ENCODE measurements around the gene CHRNB2.

Gene CHRNB2

DNA sequence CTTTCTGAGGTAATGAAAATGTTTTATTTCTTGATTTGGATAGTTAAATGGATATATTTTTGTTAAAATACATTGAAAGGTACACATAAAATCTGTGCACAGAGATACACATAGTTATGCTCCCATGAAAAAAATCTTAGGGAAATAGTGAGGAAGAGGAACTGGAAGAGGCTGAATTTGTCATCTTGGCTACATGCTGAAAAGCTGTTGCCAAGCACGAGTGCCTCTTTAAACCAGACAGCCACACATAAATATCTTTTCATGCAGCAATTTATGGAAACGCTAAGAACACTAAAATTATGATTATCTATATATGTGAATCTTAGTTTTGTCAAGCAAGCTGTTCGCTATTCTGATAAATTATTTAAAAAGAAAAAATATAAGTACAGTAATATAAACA lies 53.2 kb downstream of the CHRNB2 start:
- no peak for TF ChIP-seq TAF1 (IDR thresholded peaks at IDR 0.05; ENCODE audit: borderline replicate concordance, low read depth, low read length)
- no peak for TF ChIP-seq POLR2AphosphoS5 (IDR thresholded peaks at IDR 0.05; ENCODE audit: low read depth, low read length)
- DNase-seq (ENCODE audit: insufficient read length): no peak
- no peak for FAIRE-seq

DNA sequence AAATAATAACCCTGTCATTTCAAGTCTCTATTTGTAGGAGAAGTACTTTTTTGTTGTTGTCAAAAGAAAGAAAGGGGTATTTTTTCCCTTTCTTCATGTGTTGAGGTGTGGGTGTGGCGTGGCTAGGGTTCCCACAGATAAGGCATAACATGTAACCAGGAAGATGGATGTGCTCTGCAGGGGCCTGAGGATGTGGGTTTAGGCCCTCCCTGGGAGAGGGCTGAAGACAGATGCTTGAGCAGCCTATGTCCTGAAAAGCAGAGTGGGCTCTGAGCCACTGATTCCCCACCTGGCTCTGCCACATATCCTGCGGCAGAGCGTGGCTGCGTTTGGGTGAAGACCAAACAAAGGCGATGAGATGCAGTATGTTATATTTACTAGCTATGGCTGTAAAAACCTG lies 54.3 kb downstream of the CHRNB2 start:
- DNase-seq (ENCODE audit: insufficient read length): no peak
- TF ChIP-seq POLR2AphosphoS5 (IDR thresholded peaks at IDR 0.05; ENCODE audit: low read depth, low read length) (no peak), TAF1 (IDR thresholded peaks at IDR 0.05; ENCODE audit: borderline replicate concordance, low read depth, low read length) (no peak), POLR2A (IDR thresholded peaks at IDR 0.05; ENCODE audit: low read depth, low read length) (no peak)
- no peak for FAIRE-seq

DNA sequence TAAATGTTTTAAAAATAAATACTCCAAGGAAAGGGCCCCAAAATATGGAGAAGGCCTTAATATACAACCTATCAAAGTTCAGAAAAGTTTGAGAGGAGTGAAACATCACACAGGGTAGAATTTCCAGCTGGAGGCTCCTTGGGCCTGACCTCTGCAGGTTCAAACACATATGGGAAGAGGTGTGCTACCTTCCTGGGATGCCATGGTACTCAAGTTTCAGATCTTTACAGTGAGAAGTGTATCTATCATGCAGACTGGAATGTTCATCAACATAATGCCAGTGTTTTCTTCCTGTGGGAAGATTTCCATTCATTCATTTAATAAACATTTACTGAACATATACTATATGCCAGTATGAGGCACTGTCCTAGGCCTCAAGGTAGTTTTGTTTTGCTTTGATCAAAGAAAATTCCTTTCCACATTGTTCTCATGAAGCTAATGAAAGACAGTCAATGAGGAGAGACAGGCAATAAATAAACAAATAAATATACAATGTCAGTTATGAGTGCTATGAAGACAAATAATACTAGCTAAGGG lies 55.0 kb downstream of the CHRNB2 start:
- TF ChIP-seq POLR2A (IDR thresholded peaks at IDR 0.05; ENCODE audit: low read depth, low read length) (no peak), POLR2AphosphoS5 (IDR thresholded peaks at IDR 0.05; ENCODE audit: low read depth, low read length) (no peak), TAF1 (IDR thresholded peaks at IDR 0.05; ENCODE audit: borderline replicate concordance, low read depth, low read length) (no peak)
- DNase-seq (ENCODE audit: insufficient read length): no peak
- no peak for FAIRE-seq

DNA sequence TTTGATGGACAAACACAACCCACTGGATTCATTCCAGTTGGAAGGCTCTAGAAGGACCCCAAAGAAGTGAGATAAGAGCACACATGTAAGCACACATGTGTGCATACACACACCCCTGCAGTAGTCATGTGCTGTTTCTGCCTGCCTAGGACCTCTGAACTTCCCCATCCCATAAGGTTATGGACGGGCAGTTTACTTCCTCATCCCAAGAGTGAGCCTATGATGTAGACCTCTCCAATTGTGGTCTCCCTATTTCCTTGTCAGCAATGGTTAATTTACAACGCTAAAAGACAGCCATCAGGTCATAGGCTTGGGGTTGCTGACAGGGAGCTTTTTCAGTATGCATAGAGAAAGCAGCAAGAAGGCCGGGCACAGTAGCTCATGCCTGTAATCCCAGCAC lies 55.8 kb downstream of the CHRNB2 start:
- TF ChIP-seq POLR2A (IDR thresholded peaks at IDR 0.05; ENCODE audit: low read depth, low read length) (no peak), POLR2AphosphoS5 (IDR thresholded peaks at IDR 0.05; ENCODE audit: low read depth, low read length) (no peak), TAF1 (IDR thresholded peaks at IDR 0.05; ENCODE audit: borderline replicate concordance, low read depth, low read length) (no peak)
- DNase-seq (ENCODE audit: insufficient read length) (no peak), FAIRE-seq (no peak)

DNA sequence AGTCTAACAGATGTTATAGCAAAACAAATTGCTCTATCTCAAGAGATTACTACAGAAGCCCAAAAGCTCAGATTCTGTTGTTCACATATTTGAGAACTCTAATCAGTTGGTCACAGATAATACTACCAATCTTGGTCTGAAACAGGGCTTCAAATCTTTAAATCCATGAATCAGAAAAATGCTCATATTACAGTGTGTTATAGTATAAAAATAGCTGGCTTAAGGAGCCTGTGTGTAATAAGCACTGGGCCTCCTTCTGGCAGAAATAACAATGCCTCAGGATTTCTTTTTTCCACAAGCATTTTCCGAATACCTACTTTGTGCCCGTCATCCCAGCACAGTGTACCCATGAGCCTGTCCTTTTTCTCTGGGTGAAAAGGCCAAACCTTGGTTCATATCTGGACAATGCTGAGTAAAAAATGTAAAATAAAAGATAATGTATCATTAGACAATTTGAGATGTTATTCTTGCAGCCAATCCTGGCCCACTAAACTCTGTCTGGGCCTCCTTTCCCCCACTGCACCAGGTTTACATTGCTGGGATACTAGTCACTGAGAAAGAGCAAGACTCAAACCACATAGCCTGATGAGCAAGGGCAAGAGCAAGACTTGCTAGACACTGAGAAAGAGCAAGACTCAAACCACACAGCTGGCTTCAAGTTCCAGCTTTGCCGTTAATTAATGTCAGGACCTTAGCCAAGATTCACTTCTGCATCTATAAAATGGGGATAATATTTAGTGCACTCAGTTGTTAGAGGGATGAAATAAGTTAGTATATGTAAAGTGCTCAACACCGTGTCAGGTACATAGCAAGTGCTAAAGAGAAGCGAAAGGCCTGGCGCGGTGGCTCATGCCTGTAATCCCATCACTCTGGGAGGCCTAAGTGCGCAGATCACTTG lies 57.4 kb downstream of the CHRNB2 start:
- FAIRE-seq: no peak
- no peak for TF ChIP-seq POLR2A (IDR thresholded peaks at IDR 0.05; ENCODE audit: low read depth, low read length)
- TF ChIP-seq TAF1 (IDR thresholded peaks at IDR 0.05; ENCODE audit: borderline replicate concordance, low read depth, low read length): no peak
- TF ChIP-seq POLR2AphosphoS5 (IDR thresholded peaks at IDR 0.05; ENCODE audit: low read depth, low read length): no peak
- DNase-seq (ENCODE audit: insufficient read length): no peak

DNA sequence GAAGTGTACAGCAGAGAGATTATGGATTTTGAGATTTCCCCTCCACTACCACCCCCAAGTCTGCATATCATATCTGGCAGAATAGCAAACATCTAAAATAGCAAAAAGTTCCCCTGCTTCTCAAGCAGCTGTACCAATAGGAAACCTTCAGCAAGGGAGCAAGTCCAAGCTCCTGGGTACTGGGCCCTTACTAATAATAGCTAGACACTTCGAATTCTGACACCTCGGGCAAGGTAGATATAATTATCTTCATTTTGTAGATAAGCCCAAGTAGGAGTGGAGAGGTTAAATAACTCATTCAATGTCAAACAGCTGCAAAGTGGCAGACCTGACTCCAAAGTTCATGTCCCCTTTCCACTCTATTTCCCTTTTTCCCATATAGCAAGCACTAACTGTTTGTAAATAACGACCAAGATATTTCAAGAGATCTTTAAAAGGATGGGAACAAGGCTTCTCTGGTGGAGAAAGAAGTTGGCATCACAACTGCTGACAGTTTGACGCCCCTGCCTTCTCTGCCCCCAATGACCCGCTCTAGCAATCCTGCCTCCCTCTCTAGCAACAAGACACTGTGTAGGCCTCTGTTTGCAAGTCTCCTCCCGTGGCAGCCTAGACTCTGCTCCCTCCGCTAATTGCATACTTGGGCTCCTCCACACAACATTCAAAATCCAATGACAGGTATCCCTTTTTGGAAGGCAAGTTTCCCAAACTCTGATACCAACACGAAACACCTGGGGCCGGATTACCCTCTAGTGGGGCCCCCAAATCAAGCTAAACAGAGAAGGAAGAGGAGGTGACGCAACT lies 59.1 kb downstream of the CHRNB2 start:
- FAIRE-seq (peak; percentile 33), DNase-seq (ENCODE audit: insufficient read length) (no peak)
- TF ChIP-seq POLR2A (IDR thresholded peaks at IDR 0.05; ENCODE audit: low read depth, low read length) (no peak), POLR2AphosphoS5 (IDR thresholded peaks at IDR 0.05; ENCODE audit: low read depth, low read length) (no peak), TAF1 (IDR thresholded peaks at IDR 0.05; ENCODE audit: borderline replicate concordance, low read depth, low read length) (no peak)

DNA sequence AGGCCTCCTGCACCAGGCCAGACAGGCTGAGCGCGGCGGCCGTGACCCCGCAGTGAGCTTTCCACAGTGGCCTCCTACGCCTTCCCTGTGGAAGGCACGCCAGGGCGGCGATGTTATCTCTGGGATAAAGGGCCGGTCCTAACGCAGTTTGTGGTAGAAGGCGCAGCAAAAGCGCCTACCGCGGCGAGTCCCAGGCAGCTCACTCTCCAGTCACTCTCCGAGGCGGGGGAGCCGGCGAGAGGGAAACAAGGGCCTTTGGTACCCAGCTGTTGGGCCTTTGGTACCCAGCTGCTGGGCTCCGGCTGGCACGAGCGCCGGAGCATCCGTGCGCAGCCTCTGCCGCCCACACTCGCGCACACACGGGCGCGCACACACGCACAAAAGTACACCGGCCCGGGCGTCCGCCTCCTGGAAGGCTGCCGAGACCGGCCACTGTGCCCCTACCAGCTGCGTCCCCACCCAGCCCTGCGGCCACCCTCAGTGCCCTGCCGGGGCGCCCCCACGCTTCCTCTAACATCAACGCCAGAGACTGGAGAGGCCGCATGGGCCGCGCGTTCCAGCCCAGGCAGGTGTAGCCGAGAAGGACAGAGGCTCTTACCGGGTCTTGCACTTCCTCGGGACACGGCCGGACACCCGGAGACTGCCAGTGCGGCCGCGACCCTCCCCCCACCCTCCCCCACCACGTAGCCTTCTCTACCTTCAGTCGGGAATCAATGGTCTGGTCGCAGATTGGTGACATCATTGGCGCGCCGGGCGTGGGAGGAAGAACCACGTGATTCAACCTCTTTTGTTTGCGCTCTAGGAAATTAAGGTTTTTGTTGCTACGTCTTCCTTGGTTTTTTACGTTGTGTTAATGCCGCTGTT lies 59.9 kb downstream of the CHRNB2 start:
- peak; percentile 47 for DNase-seq (ENCODE audit: insufficient read length)
- peak; percentile 95 for FAIRE-seq
- TF ChIP-seq POLR2A (IDR thresholded peaks at IDR 0.05; ENCODE audit: low read depth, low read length) (peak; percentile 77), POLR2AphosphoS5 (IDR thresholded peaks at IDR 0.05; ENCODE audit: low read depth, low read length) (peak; percentile 78), TAF1 (IDR thresholded peaks at IDR 0.05; ENCODE audit: borderline replicate concordance, low read depth, low read length) (peak; percentile 54)

DNA sequence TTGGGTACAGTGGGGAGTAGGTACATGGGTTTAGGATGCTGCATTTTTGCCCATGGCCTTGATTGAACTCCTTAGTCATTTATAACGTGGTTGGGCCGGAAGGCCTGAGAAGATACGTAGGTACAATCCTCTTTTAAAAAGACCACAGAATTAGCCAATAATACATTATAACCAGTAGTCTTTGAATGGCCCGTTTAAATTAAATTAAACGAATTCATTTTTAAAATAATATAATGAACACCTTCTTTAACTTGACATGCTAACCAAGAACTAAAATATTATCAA lies 60.5 kb downstream of the CHRNB2 start:
- no peak for FAIRE-seq

DNA sequence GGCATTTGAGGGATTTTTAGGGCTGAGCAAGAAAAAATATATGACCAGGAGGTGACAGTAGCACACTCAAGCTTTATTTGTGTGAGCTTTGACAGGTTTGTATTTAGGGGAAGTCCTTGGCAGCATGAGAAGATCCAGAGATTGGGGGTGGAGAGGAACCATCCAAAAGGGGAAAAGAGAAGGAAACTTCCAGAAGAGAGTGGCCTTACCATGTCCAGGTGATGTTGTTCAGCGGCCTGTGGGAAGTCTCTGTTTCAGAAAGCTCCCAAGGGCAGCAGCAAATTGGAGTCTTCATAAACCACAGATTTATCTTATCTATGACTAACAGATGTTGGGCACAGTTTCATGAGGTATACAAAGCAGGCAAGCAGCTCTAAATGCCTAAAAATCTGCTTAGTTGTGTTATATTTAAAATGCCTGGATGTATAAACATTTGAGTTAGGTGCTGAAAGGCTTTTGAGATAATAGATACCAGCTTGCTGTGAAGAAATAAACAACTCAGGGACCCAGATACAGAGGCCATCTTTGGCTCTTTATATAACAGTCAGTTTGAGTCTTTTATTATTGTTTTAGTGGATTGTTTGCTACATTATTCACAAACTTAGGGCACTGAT lies 61.6 kb downstream of the CHRNB2 start:
- FAIRE-seq: no peak
- DNase-seq (ENCODE audit: insufficient read length): no peak
- TF ChIP-seq POLR2A (IDR thresholded peaks at IDR 0.05; ENCODE audit: low read depth, low read length): no peak
- TF ChIP-seq TAF1 (IDR thresholded peaks at IDR 0.05; ENCODE audit: borderline replicate concordance, low read depth, low read length): no peak
- no peak for TF ChIP-seq POLR2AphosphoS5 (IDR thresholded peaks at IDR 0.05; ENCODE audit: low read depth, low read length)

More for the DNA sequence above, 60.5 kb downstream of the CHRNB2 start:
- TF ChIP-seq POLR2A (IDR thresholded peaks at IDR 0.05; ENCODE audit: low read depth, low read length) (no peak), POLR2AphosphoS5 (IDR thresholded peaks at IDR 0.05; ENCODE audit: low read depth, low read length) (no peak), TAF1 (IDR thresholded peaks at IDR 0.05; ENCODE audit: borderline replicate concordance, low read depth, low read length) (no peak)
- no peak for DNase-seq (ENCODE audit: insufficient read length)
